HepG2 (cell line): ENCODE results near the gene LRIG1.

Experiments
- ADNP ChIP-seq: sonication (generic); formaldehyde crosslinking; IDR thresholded peaks from 2 replicates; pipeline ENCODE4 v1.4.0; 2020; ENCODE audit warnings: missing genetic modification reagents
- GATAD2A ChIP-seq: IDR thresholded peaks from 2 replicates; pipeline ENCODE4 v1.6.1; 2016
- KLF16 ChIP-seq, 2 experiments: sonication (generic) in 1 of 2; formaldehyde crosslinking in 1 of 2; IDR thresholded peaks; 2 replicates each; pipeline versions ENCODE4 v1.6.1 to v1.8.0; 2016 to 2023; ENCODE audit warnings: missing genetic modification reagents in 2 of 2, missing compliant biosample characterization in 1 of 2
- PAX8 ChIP-seq: sonication (generic); formaldehyde crosslinking; IDR thresholded peaks from 2 replicates; pipeline ENCODE4 v1.8.0; 2022; ENCODE audit warnings: mild to moderate bottlenecking, missing genetic modification reagents, borderline replicate concordance
- PHF5A ChIP-seq: IDR thresholded peaks from one replicate; pipeline ENCODE4 v1.6.1; 2018; ENCODE audit warnings: low read depth, missing genetic modification reagents; ENCODE audit not compliant: unreplicated experiment
- RAD21 ChIP-seq: fragments of 450-650 bp; formaldehyde crosslinking; IDR thresholded peaks from 2 replicates; pipeline ENCODE4 v1.5.0; 2020; ENCODE audit warnings: mild to moderate bottlenecking
- ZNF557 ChIP-seq: sonication (generic); formaldehyde crosslinking; IDR thresholded peaks from 2 replicates; pipeline ENCODE4 v1.4.0; 2020; ENCODE audit warnings: missing genetic modification reagents
- ZZZ3 ChIP-seq: sonication (generic); formaldehyde crosslinking; IDR thresholded peaks from 2 replicates; pipeline ENCODE4 v1.4.0; 2020; ENCODE audit warnings: missing genetic modification reagents, mild to moderate bottlenecking, borderline replicate concordance
- TF ChIP-seq, protein P1 (sequence below): sonication (generic); formaldehyde crosslinking; IDR thresholded peaks from 2 replicates; pipeline ENCODE4 v1.5.0; 2020; ENCODE audit warnings: mild to moderate bottlenecking, missing genetic modification reagents, moderate library complexity
- TF ChIP-seq, protein P2 (sequence below): sonication (generic); formaldehyde crosslinking; IDR thresholded peaks from 2 replicates; pipeline ENCODE4 v1.4.0; 2020; ENCODE audit warnings: missing genetic modification reagents
- TF ChIP-seq, protein P3 (sequence below): sonication (generic); formaldehyde crosslinking; IDR thresholded peaks from 2 replicates; pipeline ENCODE4 v1.8.1; 2022; ENCODE audit warnings: low read depth, mild to moderate bottlenecking, missing genetic modification reagents
- TF ChIP-seq, protein P4 (sequence below): IDR thresholded peaks from 2 replicates; pipeline ENCODE4 v1.6.1; 2016; ENCODE audit warnings: low read depth, missing genetic modification reagents, missing compliant biosample characterization
- TF ChIP-seq, protein P5 (sequence below): sonication (generic); formaldehyde crosslinking; IDR thresholded peaks from 2 replicates; pipeline ENCODE4 v1.8.0; 2022; ENCODE audit warnings: missing genetic modification reagents, mild to moderate bottlenecking, borderline replicate concordance

- TF ChIP-seq KLF16 (CRISPR knock-in tag; IDR thresholded peaks at IDR 0.05) (peak in 1 of 2 experiments; percentile 50; a peak in 1 of 4 replicates), ZNF557 (CRISPR knock-in tag) (no peak), RAD21 (CRISPR knock-in tag) (peak; percentile 98), PHF5A (no peak), PAX8 (CRISPR knock-in tag) (no peak), ADNP (CRISPR knock-in tag) (no peak), GATAD2A (CRISPR knock-in tag) (no peak), ZZZ3 (no peak)
- TF ChIP-seq, protein P1, sequence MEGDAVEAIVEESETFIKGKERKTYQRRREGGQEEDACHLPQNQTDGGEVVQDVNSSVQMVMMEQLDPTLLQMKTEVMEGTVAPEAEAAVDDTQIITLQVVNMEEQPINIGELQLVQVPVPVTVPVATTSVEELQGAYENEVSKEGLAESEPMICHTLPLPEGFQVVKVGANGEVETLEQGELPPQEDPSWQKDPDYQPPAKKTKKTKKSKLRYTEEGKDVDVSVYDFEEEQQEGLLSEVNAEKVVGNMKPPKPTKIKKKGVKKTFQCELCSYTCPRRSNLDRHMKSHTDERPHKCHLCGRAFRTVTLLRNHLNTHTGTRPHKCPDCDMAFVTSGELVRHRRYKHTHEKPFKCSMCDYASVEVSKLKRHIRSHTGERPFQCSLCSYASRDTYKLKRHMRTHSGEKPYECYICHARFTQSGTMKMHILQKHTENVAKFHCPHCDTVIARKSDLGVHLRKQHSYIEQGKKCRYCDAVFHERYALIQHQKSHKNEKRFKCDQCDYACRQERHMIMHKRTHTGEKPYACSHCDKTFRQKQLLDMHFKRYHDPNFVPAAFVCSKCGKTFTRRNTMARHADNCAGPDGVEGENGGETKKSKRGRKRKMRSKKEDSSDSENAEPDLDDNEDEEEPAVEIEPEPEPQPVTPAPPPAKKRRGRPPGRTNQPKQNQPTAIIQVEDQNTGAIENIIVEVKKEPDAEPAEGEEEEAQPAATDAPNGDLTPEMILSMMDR (CRISPR knock-in tag) = peak; percentile 96
- TF ChIP-seq, protein P2, sequence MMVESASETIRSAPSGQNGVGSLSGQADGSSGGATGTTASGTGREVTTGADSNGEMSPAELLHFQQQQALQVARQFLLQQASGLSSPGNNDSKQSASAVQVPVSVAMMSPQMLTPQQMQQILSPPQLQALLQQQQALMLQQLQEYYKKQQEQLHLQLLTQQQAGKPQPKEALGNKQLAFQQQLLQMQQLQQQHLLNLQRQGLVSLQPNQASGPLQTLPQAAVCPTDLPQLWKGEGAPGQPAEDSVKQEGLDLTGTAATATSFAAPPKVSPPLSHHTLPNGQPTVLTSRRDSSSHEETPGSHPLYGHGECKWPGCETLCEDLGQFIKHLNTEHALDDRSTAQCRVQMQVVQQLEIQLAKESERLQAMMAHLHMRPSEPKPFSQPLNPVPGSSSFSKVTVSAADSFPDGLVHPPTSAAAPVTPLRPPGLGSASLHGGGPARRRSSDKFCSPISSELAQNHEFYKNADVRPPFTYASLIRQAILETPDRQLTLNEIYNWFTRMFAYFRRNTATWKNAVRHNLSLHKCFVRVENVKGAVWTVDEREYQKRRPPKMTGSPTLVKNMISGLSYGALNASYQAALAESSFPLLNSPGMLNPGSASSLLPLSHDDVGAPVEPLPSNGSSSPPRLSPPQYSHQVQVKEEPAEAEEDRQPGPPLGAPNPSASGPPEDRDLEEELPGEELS (CRISPR knock-in tag) = no peak
- TF ChIP-seq, protein P3, sequence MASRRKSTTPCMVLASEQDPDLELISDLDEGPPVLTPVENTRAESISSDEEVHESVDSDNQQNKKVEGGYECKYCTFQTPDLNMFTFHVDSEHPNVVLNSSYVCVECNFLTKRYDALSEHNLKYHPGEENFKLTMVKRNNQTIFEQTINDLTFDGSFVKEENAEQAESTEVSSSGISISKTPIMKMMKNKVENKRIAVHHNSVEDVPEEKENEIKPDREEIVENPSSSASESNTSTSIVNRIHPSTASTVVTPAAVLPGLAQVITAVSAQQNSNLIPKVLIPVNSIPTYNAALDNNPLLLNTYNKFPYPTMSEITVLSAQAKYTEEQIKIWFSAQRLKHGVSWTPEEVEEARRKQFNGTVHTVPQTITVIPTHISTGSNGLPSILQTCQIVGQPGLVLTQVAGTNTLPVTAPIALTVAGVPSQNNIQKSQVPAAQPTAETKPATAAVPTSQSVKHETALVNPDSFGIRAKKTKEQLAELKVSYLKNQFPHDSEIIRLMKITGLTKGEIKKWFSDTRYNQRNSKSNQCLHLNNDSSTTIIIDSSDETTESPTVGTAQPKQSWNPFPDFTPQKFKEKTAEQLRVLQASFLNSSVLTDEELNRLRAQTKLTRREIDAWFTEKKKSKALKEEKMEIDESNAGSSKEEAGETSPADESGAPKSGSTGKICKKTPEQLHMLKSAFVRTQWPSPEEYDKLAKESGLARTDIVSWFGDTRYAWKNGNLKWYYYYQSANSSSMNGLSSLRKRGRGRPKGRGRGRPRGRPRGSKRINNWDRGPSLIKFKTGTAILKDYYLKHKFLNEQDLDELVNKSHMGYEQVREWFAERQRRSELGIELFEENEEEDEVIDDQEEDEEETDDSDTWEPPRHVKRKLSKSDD (CRISPR knock-in tag) = no peak
- TF ChIP-seq, protein P4, sequence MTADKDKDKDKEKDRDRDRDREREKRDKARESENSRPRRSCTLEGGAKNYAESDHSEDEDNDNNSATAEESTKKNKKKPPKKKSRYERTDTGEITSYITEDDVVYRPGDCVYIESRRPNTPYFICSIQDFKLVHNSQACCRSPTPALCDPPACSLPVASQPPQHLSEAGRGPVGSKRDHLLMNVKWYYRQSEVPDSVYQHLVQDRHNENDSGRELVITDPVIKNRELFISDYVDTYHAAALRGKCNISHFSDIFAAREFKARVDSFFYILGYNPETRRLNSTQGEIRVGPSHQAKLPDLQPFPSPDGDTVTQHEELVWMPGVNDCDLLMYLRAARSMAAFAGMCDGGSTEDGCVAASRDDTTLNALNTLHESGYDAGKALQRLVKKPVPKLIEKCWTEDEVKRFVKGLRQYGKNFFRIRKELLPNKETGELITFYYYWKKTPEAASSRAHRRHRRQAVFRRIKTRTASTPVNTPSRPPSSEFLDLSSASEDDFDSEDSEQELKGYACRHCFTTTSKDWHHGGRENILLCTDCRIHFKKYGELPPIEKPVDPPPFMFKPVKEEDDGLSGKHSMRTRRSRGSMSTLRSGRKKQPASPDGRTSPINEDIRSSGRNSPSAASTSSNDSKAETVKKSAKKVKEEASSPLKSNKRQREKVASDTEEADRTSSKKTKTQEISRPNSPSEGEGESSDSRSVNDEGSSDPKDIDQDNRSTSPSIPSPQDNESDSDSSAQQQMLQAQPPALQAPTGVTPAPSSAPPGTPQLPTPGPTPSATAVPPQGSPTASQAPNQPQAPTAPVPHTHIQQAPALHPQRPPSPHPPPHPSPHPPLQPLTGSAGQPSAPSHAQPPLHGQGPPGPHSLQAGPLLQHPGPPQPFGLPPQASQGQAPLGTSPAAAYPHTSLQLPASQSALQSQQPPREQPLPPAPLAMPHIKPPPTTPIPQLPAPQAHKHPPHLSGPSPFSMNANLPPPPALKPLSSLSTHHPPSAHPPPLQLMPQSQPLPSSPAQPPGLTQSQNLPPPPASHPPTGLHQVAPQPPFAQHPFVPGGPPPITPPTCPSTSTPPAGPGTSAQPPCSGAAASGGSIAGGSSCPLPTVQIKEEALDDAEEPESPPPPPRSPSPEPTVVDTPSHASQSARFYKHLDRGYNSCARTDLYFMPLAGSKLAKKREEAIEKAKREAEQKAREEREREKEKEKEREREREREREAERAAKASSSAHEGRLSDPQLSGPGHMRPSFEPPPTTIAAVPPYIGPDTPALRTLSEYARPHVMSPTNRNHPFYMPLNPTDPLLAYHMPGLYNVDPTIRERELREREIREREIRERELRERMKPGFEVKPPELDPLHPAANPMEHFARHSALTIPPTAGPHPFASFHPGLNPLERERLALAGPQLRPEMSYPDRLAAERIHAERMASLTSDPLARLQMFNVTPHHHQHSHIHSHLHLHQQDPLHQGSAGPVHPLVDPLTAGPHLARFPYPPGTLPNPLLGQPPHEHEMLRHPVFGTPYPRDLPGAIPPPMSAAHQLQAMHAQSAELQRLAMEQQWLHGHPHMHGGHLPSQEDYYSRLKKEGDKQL (CRISPR knock-in tag) = no peak
- TF ChIP-seq, protein P5, sequence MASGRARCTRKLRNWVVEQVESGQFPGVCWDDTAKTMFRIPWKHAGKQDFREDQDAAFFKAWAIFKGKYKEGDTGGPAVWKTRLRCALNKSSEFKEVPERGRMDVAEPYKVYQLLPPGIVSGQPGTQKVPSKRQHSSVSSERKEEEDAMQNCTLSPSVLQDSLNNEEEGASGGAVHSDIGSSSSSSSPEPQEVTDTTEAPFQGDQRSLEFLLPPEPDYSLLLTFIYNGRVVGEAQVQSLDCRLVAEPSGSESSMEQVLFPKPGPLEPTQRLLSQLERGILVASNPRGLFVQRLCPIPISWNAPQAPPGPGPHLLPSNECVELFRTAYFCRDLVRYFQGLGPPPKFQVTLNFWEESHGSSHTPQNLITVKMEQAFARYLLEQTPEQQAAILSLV (CRISPR knock-in tag) = no peak
Observed at GRCh38 chr3:66407611-66408218, 93.1 kb downstream of the LRIG1 start.
